Thoracic aorta (tissue), 2 donors: ENCODE data around the gene SANBR. TPM values are rescaled to one million over a fixed set of nuclear protein-coding genes. Genes with fewer than 3 reads are reported as not detected.

Experiments used
- ATAC-seq: fragments of 150-250 bp; one replicate; pipeline ENCODE4 v1.8.0; 2017; ENCODE audit warnings: low read depth; ENCODE audit not compliant: insufficient number of reproducible peaks, low FRiP score
- DNase-seq: peaks from one replicate; pipeline ENCODE4 v3.0.0-alpha.2; 2020; ENCODE audit warnings: low spot score
- H3K27ac ChIP-seq, 2 donors: fragments of 200-600 bp; sonication (generic); 1 replicate in 1 of 2; 2 replicates in 1 of 2; pipeline ENCODE4 v1.5.1; 2016; ENCODE audit warnings: mild to moderate bottlenecking in 2 of 2, moderate library complexity in 2 of 2
- H3K27me3 ChIP-seq: fragments of 200-600 bp; sonication (generic); replicated peaks from 2 replicates; pipeline ENCODE4 v1.6.0; 2016; ENCODE audit warnings: mild to moderate bottlenecking; ENCODE audit not compliant: insufficient read depth
- H3K36me3 ChIP-seq: fragments of 200-600 bp; sonication (generic); one replicate; pipeline ENCODE4 v1.5.1; 2016
- H3K4me1 ChIP-seq, 2 donors: fragments of 200-600 bp; sonication (generic); 1 replicate in 1 of 2; 2 replicates in 1 of 2; pipeline versions ENCODE4 v1.5.1 to v1.6.0; 2016; ENCODE audit warnings: low read depth in 2 of 2, mild to moderate bottlenecking in 1 of 2; ENCODE audit not compliant: control insufficient read depth in 1 of 2
- H3K4me3 ChIP-seq: fragments of 200-600 bp; sonication (generic); 2 replicates; pipeline ENCODE4 v1.5.1; 2016; ENCODE audit warnings: mild to moderate bottlenecking
- H3K9me3 ChIP-seq: fragments of 200-600 bp; sonication (generic); 2 replicates; pipeline ENCODE4 v1.5.1; 2016
- CTCF ChIP-seq: fragments of 200-600 bp; sonication (generic); IDR thresholded peaks from one replicate; pipeline ENCODE4 v1.5.1; 2019; ENCODE audit warnings: antibody characterized with exemption
- total RNA-seq, 2 donors: library from RNA; depleted of rRNA; stranded (reverse); fragments of >200 nt; gene quantifications; one replicate each; pipeline versions ENCODE4 v1.1.0 to v1.2.3, GENCODE V29; 2016

The SANBR gene
- total RNA-seq, 2 donors from 2014 or later: 5.1 to 14.2 TPM

GRCh38 chr2:61085883-61086282, 20.2 kb downstream of the SANBR start:
- Histone ChIP-seq H3K9me3 (no peaks in the 10 kb centered on the region), H3K4me3 (no peak overlapping the region), H3K4me1 (no peaks in the 10 kb centered on the region), H3K27me3 (no peaks in the 10 kb centered on the region), H3K27ac (no peak overlapping the region), H3K36me3 (peaks cover 12% of the 10 kb centered on the region)
- DNase-seq (no peak), ATAC-seq (no peak)
- no peak for TF ChIP-seq CTCF

- H3K9me3 ChIP-seq: no peaks in the 10 kb centered on the region
- DNase-seq: no peak
- H3K4me3 ChIP-seq: no peak overlapping the region
- no peak overlapping the region for H3K27ac ChIP-seq
- H3K4me1 ChIP-seq: no peaks in the 10 kb centered on the region
- peaks cover 12% of the 10 kb centered on the region for H3K36me3 ChIP-seq
- no peaks in the 10 kb centered on the region for H3K27me3 ChIP-seq
- no peak for TF ChIP-seq CTCF
- ATAC-seq: no peak
Measured at GRCh38 chr2:61089797-61090196, 24.1 kb downstream of the SANBR start.

GRCh38 chr2:61090386-61090921, 24.8 kb downstream of the SANBR start:
- H3K9me3 ChIP-seq: no peaks in the 10 kb centered on the region
- TF ChIP-seq CTCF: no peak
- no peak for DNase-seq
- no peak overlapping the region for H3K27ac ChIP-seq
- H3K27me3 ChIP-seq: no peaks in the 10 kb centered on the region
- H3K36me3 ChIP-seq: peaks cover 10% of the 10 kb centered on the region
- H3K4me1 ChIP-seq: no peaks in the 10 kb centered on the region
- no peak for ATAC-seq
- no peak overlapping the region for H3K4me3 ChIP-seq

- no peak overlapping the region for H3K4me3 ChIP-seq
- no peak overlapping the region for H3K27ac ChIP-seq
- no peaks in the 10 kb centered on the region for H3K9me3 ChIP-seq
- H3K4me1 ChIP-seq: no peaks in the 10 kb centered on the region
- no peak for TF ChIP-seq CTCF
- DNase-seq (no peak), ATAC-seq (no peak)
- peaks cover 5% of the 10 kb centered on the region for H3K36me3 ChIP-seq
- H3K27me3 ChIP-seq: no peaks in the 10 kb centered on the region
Measured at GRCh38 chr2:61091485-61091884, 25.8 kb downstream of the SANBR start.

- Histone ChIP-seq H3K27me3 (no peaks in the 10 kb centered on the region), H3K36me3 (no peaks in the 10 kb centered on the region), H3K27ac (no peak overlapping the region), H3K4me3 (no peak overlapping the region), H3K4me1 (no peaks in the 10 kb centered on the region), H3K9me3 (no peaks in the 10 kb centered on the region)
- DNase-seq (no peak), ATAC-seq (no peak)
- TF ChIP-seq CTCF: no peak
Measured at GRCh38 chr2:61096438-61096837, 30.8 kb downstream of the SANBR start.
